HepG2 (cell line): ENCODE measurements around the gene SLC12A9. TPM values are rescaled to one million over a fixed set of nuclear protein-coding genes. Genes with fewer than 3 reads are reported as not detected.

Source experiments
- ATAC-seq: fragments of 200-7000 bp; cut with Tn5 transposase; 3 replicates; pipeline ENCODE4 v1.9.1; 2020; ENCODE audit warnings: mild to moderate bottlenecking, moderate library complexity
- BruUV-seq: library from RNA; stranded (reverse); fragments of 400-500 nt; replicated peaks from 2 replicates; lab custom pipeline; 2021; lab: Mats Ljungman, UMichigan
- CTCF ChIA-PET: fragments of 300-600 bp; formaldehyde crosslinking; extraction: SDS; loops from one replicate; lab custom pipeline; 2021; ENCODE audit warnings: low total read pairs, inconsistent platforms, low intra/inter-chr PET ratio; lab: Yijun Ruan, JAX
- POLR2A ChIA-PET: fragments of 350-600 bp; sonication (Branson Sonifier 250); formaldehyde crosslinking; loops from one replicate; lab custom pipeline; 2020; ENCODE audit warnings: antibody characterized with exemption, inconsistent platforms; lab: Yijun Ruan, JAX
- DNase-seq: peaks from one replicate; pipeline ENCODE4 v3.0.0-alpha.2; 2015; ENCODE audit warnings: low spot score
- FAIRE-seq: peaks from 3 replicates; lab custom pipeline; 2011; peaks lifted over from hg19 to GRCh38; lab: Jason Lieb, UNC
- H2AFZ ChIP-seq: one replicate; pipeline ENCODE4 v1.6.1; 2011; ENCODE audit warnings: low read length, inconsistent platforms
- H3K27ac ChIP-seq: fragments of 300-600 bp; 3 replicates; pipeline ENCODE4 v1.8.0; 2011; ENCODE audit warnings: mixed run types, mild to moderate bottlenecking, mixed read lengths, low read length, inconsistent platforms; ENCODE audit not compliant: insufficient read depth; ENCODE audit errors: extremely low read length
- H3K27me3 ChIP-seq, 2 experiments: fragments of 200-600 bp in 1 of 2; 2 replicates in 1 of 2; 3 replicates in 1 of 2; pipeline versions ENCODE4 v1.6.0 to v1.8.0; 2011; ENCODE audit warnings: low read length in 2 of 2, mild to moderate bottlenecking in 2 of 2, moderate library complexity in 2 of 2, inconsistent platforms in 1 of 2; ENCODE audit not compliant: insufficient read depth in 2 of 2, control insufficient read depth in 1 of 2
- H3K36me3 ChIP-seq, 2 experiments: fragments of 200-600 bp in 1 of 2; replicated peaks in 1 of 2; 2 replicates in 1 of 2; 3 replicates in 1 of 2; pipeline versions ENCODE4 v1.5.1 to v1.8.0; 2011; ENCODE audit warnings: low read length in 2 of 2, inconsistent platforms in 1 of 2; ENCODE audit not compliant: insufficient read depth in 2 of 2, control insufficient read depth in 1 of 2
- H3K4me1 ChIP-seq: 2 replicates; pipeline ENCODE4 v1.5.1; 2012; ENCODE audit warnings: low read length, inconsistent platforms; ENCODE audit not compliant: insufficient read depth
- H3K4me2 ChIP-seq: 2 replicates; pipeline ENCODE4 v1.6.0; 2011; ENCODE audit warnings: low read depth, low read length, inconsistent platforms
- H3K4me3 ChIP-seq, 3 experiments: fragments of 200-600 bp in 1 of 3; sonication (generic), shearing (Covaris generic) in 1 of 3; replicated peaks in 1 of 3; 2 replicates each; pipeline ENCODE4 v1.5.1; 2011 to 2016; ENCODE audit warnings: low read length in 3 of 3, inconsistent platforms in 2 of 3, low read depth in 2 of 3, mild to moderate bottlenecking in 2 of 3, control low read depth in 1 of 3, mixed read lengths in 1 of 3; ENCODE audit not compliant: insufficient read depth in 1 of 3
- H3K79me2 ChIP-seq: one replicate; pipeline ENCODE4 v1.6.1; 2011; ENCODE audit warnings: low read length, inconsistent platforms; ENCODE audit not compliant: insufficient read depth
- H3K9ac ChIP-seq: 2 replicates; pipeline ENCODE4 v1.6.0; 2011; ENCODE audit warnings: mild to moderate bottlenecking, low read depth, low read length, inconsistent platforms; ENCODE audit not compliant: insufficient read depth
- H3K9me3 ChIP-seq: 2 replicates; pipeline ENCODE4 v1.5.1; 2012; ENCODE audit warnings: mild to moderate bottlenecking, low read length
- H4K20me1 ChIP-seq: 2 replicates; pipeline ENCODE4 v1.6.0; 2011; ENCODE audit warnings: inconsistent platforms, mild to moderate bottlenecking, low read length, moderate library complexity; ENCODE audit not compliant: insufficient read depth
- AGO2 ChIP-seq: fragments of 200-400 bp; formaldehyde crosslinking; optimal IDR thresholded peaks from 2 replicates; pipeline ENCODE3; 2017; ENCODE audit warnings: mild to moderate bottlenecking, low read depth, low read length, moderate library complexity
- HINFP ChIP-seq: sonication (generic); formaldehyde crosslinking; IDR thresholded peaks from 2 replicates; pipeline ENCODE4 v1.4.0; 2020; ENCODE audit warnings: low read depth, mild to moderate bottlenecking, missing genetic modification reagents
- KDM3A ChIP-seq: IDR thresholded peaks from 2 replicates; pipeline ENCODE4 v1.6.1; 2018; ENCODE audit warnings: low read depth, missing compliant biosample characterization
- KLF6 ChIP-seq: IDR thresholded peaks from 2 replicates; pipeline ENCODE4 v1.8.0; 2016; ENCODE audit warnings: missing biosample characterization, missing genetic modification reagents
- MED13 ChIP-seq: sonication (generic); formaldehyde crosslinking; IDR thresholded peaks from 2 replicates; pipeline ENCODE4 v1.5.0; 2020; ENCODE audit warnings: missing genetic modification reagents
- NFIB ChIP-seq: sonication (generic); formaldehyde crosslinking; IDR thresholded peaks from 2 replicates; pipeline ENCODE4 v1.9.0; 2021; ENCODE audit warnings: missing genetic modification reagents, mild to moderate bottlenecking, borderline replicate concordance
- NR2F1 ChIP-seq, 2 experiments: fragments of 450-650 bp in 1 of 2; formaldehyde crosslinking in 1 of 2; IDR thresholded peaks; 2 replicates each; pipeline versions ENCODE4 v1.5.0 to v1.6.1; 2016 to 2020; ENCODE audit warnings: mild to moderate bottlenecking in 1 of 2, missing compliant biosample characterization in 1 of 2, missing genetic modification reagents in 1 of 2, moderate library complexity in 1 of 2
- RBFOX2 ChIP-seq: fragments of 200-400 bp; formaldehyde crosslinking; IDR thresholded peaks from 2 replicates; pipeline ENCODE4 v1.6.1; 2017; ENCODE audit warnings: low read depth, mild to moderate bottlenecking, low read length
- RBM22 ChIP-seq: fragments of 200-400 bp; formaldehyde crosslinking; optimal IDR thresholded peaks from 2 replicates; pipeline ENCODE3; 2017; ENCODE audit warnings: mild to moderate bottlenecking, low read length, moderate library complexity
- SOX5 ChIP-seq: IDR thresholded peaks from 2 replicates; pipeline ENCODE4 v1.6.1; 2016; ENCODE audit warnings: borderline replicate concordance
- TFDP1 ChIP-seq: IDR thresholded peaks from 2 replicates; pipeline ENCODE4 v1.6.1; 2016; ENCODE audit warnings: missing compliant biosample characterization, missing genetic modification reagents, borderline replicate concordance
- ZNF547 ChIP-seq: sonication (generic); formaldehyde crosslinking; IDR thresholded peaks from 2 replicates; pipeline ENCODE4 v1.5.1; 2020; ENCODE audit warnings: mild to moderate bottlenecking, missing genetic modification reagents
- WGBS: methylation state at CpG from one replicate; pipeline ENCODE4 v1.1.6; 2017; ENCODE audit warnings: low lambda C conversion rate; 5-methylcytosine and 5-hydroxymethylcytosine counted together
- in situ Hi-C: cut with HindIII; loops from 2 replicates; pipeline ENCODE4 v1.10.0; 2017; ENCODE audit warnings: low pct_unique_long_range_greater_than_20kb; ENCODE audit not compliant: extremely low pct_ligation_motif_present
- intact Hi-C: fragments of 100-400 bp; cut with micrococcal nuclease; formaldehyde crosslinking; loops from one replicate; pipeline ENCODE4 v1.10.0; 2022; ENCODE audit not compliant: unreplicated experiment
- polyA plus RNA-seq, 8 experiments: library from polyadenylated mRNA; depleted of rRNA in 3 of 8; stranded (reverse) in 7 of 8; unstranded in 1 of 8; fragments of >200 nt; fragmentation: Illumina TruSeq in 4 of 8; extraction: Trizol in 4 of 8; gene quantifications; 2 replicates each; pipeline versions ENCODE4 v1.2.1 to v1.2.3, GENCODE V29; 2011 to 2016; ENCODE audit warnings: low read depth in 4 of 8, missing spikeins in 1 of 8, mixed read lengths in 1 of 8; ENCODE audit not compliant: insufficient read depth in 1 of 8
- total RNA-seq, 5 experiments: library from RNA; depleted of rRNA; stranded (reverse); fragments of >200 nt; fragmentation: Illumina TruSeq; extraction: Trizol; gene quantifications; 2 replicates each; pipeline ENCODE4 v1.2.3, GENCODE V29; 2016; ENCODE audit warnings: low read depth in 1 of 5
- TF ChIP-seq, protein P1 (sequence below): sonication (generic); formaldehyde crosslinking; IDR thresholded peaks from 2 replicates; pipeline ENCODE4 v1.8.0; 2022; ENCODE audit warnings: mild to moderate bottlenecking, missing genetic modification reagents, borderline replicate concordance

SLC12A9 gene
- total and polyA plus RNA-seq, 2 of the 13 experiments (the other 11 are each of a cell fraction or from before 2014, with no cell fraction given): 8.7 to 16.6 TPM

- no peak for TF ChIP-seq KLF6 (CRISPR knock-in tag)
- no peak for TF ChIP-seq HINFP (CRISPR knock-in tag)
- TF ChIP-seq SOX5 (CRISPR knock-in tag): no peak
- TF ChIP-seq, protein P1, sequence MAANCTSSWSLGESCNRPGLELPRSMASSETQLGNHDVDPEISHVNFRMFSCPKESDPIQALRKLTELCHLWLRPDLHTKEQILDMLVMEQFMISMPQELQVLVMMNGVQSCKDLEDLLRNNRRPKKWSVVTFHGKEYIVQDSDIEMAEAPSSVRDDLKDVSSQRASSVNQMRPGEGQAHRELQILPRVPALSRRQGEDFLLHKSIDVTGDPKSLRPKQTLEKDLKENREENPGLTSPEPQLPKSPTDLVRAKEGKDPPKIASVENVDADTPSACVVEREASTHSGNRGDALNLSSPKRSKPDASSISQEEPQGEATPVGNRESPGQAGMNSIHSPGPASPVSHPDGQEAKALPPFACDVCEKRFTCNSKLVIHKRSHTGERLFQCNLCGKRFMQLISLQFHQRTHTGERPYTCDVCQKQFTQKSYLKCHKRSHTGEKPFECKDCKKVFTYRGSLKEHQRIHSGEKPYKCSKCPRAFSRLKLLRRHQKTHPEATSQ: no peak
- no peak for TF ChIP-seq KDM3A (CRISPR knock-in tag)
- TF ChIP-seq RBFOX2: peak; percentile 59
- no peak for TF ChIP-seq NFIB (CRISPR knock-in tag)
- TF ChIP-seq TFDP1 (CRISPR knock-in tag): no peak
- no peak for TF ChIP-seq ZNF547 (CRISPR knock-in tag)
- TF ChIP-seq MED13 (CRISPR knock-in tag): no peak
- TF ChIP-seq NR2F1 (CRISPR knock-in tag; IDR thresholded peaks at IDR 0.05): no peak
- peak; percentile 72 for TF ChIP-seq AGO2
- TF ChIP-seq RBM22: no peak
- no peak overlapping the region for H3K4me2 ChIP-seq
- in situ Hi-C loops (loop anchor here (25.0 kb wide), 1 partner anchor 404 kb away; no protein-coding TSS in a partner anchor), intact Hi-C loops (no loop called here)
- no peaks in the 10 kb centered on the region for H3K9me3 ChIP-seq
- POLR2A ChIA-PET: no interaction called here
- ATAC-seq: no peak
- 99% methylated on average over 23 of the region's 24 CpGs for WGBS
- no peak for DNase-seq
- BruUV-seq: no TSS peak
- H3K27me3 ChIP-seq: no peaks in the 10 kb centered on the region
- no peak overlapping the region for H3K4me3 ChIP-seq
- CTCF ChIA-PET: no interaction called here
- H3K27ac ChIP-seq: peak overlapping the region; percentile 30
- peaks cover 46% of the 10 kb centered on the region for H3K4me1 ChIP-seq
- no peak for FAIRE-seq
- no peak overlapping the region for H3K9ac ChIP-seq
- H3K36me3 ChIP-seq: peaks cover 41 to 92% of the 10 kb centered on the region in 2 experiments
- peaks cover 30% of the 10 kb centered on the region for H3K79me2 ChIP-seq
- no peak overlapping the region for H2AFZ ChIP-seq
- peaks cover 8% of the 10 kb centered on the region; the same call in 1 of the 2 replicates for H4K20me1 ChIP-seq
These were observed 30.4 kb downstream of the SLC12A9 start for GRCh38 chr7:100882785-100883526.
